Mononuclear cell (primary cell): ENCODE data around the gene PPOX. TPM values are rescaled to one million over a fixed set of nuclear protein-coding genes. Genes with fewer than 3 reads are reported as not detected.

ENCODE experiments used
- H3K27me3 ChIP-seq: 2 replicates; pipeline ENCODE4 v1.6.0; 2011; ENCODE audit warnings: low read length, control low read depth; ENCODE audit not compliant: insufficient read depth
- H3K4me1 ChIP-seq: 2 replicates; pipeline ENCODE4 v1.5.1; 2011; ENCODE audit warnings: mild to moderate bottlenecking, low read length, control low read depth; ENCODE audit not compliant: insufficient read depth
- H3K4me3 ChIP-seq: 2 replicates; pipeline ENCODE4 v1.5.1; 2011; ENCODE audit warnings: mild to moderate bottlenecking, low read length, moderate library complexity
- H3K9me3 ChIP-seq: 2 replicates; pipeline ENCODE4 v1.5.1; 2011; ENCODE audit warnings: low read depth, mild to moderate bottlenecking, control low read depth, low read length
- total RNA-seq: library from RNA; depleted of rRNA; stranded (reverse); fragments of >200 nt; gene quantifications from one replicate; pipeline ENCODE4 v1.2.3, GENCODE V29; 2012

Gene PPOX
- total RNA-seq, 1 donor = 5.1 TPM

GRCh38 chr1:161137881-161138280 lies 28.3 kb upstream of the PPOX start:
- Histone ChIP-seq H3K27me3 (no peaks in the 10 kb centered on the region), H3K4me1 (peaks cover 58% of the 10 kb centered on the region), H3K9me3 (no peaks in the 10 kb centered on the region), H3K4me3 (no peak overlapping the region)

- Histone ChIP-seq H3K9me3 (no peaks in the 10 kb centered on the region), H3K27me3 (no peaks in the 10 kb centered on the region), H3K4me3 (no peak overlapping the region), H3K4me1 (peaks cover 55% of the 10 kb centered on the region)
Measured at GRCh38 chr1:161138431-161138830, 27.8 kb upstream of the PPOX start.

GRCh38 chr1:161139766-161140165 lies 26.5 kb upstream of the PPOX start:
- H3K4me3 ChIP-seq = no peak overlapping the region
- no peaks in the 10 kb centered on the region for H3K9me3 ChIP-seq
- no peaks in the 10 kb centered on the region for H3K27me3 ChIP-seq
- H3K4me1 ChIP-seq = peaks cover 41% of the 10 kb centered on the region

- Histone ChIP-seq H3K9me3 (no peaks in the 10 kb centered on the region), H3K4me1 (peaks cover 36% of the 10 kb centered on the region), H3K4me3 (no peak overlapping the region), H3K27me3 (no peaks in the 10 kb centered on the region)
Measured at GRCh38 chr1:161140755-161141400, 25.3 kb upstream of the PPOX start.

- H3K4me1 ChIP-seq = no peaks in the 10 kb centered on the region
- no peaks in the 10 kb centered on the region for H3K27me3 ChIP-seq
- H3K4me3 ChIP-seq = no peak overlapping the region
- no peaks in the 10 kb centered on the region for H3K9me3 ChIP-seq
Measured at GRCh38 chr1:161145832-161146231, 20.4 kb upstream of the PPOX start.

GRCh38 chr1:161153176-161153575 lies 13.1 kb upstream of the PPOX start:
- no peaks in the 10 kb centered on the region for H3K27me3 ChIP-seq
- peaks cover 16% of the 10 kb centered on the region for H3K4me1 ChIP-seq
- no peaks in the 10 kb centered on the region for H3K9me3 ChIP-seq
- peak overlapping the region; percentile 77 for H3K4me3 ChIP-seq

- peaks cover 20% of the 10 kb centered on the region for H3K4me1 ChIP-seq
Measured at GRCh38 chr1:161153682-161154337, 12.4 kb upstream of the PPOX start, which contains the start of gene UFC1. Gene UFC1 (plus strand): TSS chr1:161153978. CDS start chr1:161153998, 20 bp downstream.

GRCh38 chr1:161157867-161158266 lies 8.4 kb upstream of the PPOX start:
- H3K4me3 ChIP-seq = no peak overlapping the region
- H3K4me1 ChIP-seq = peaks cover 38% of the 10 kb centered on the region
- no peaks in the 10 kb centered on the region for H3K27me3 ChIP-seq
- H3K9me3 ChIP-seq = no peaks in the 10 kb centered on the region

More at GRCh38 chr1:161153682-161154337, 12.4 kb upstream of the PPOX start, which contains the start of gene UFC1:
- Histone ChIP-seq H3K27me3 (no peaks in the 10 kb centered on the region), H3K9me3 (no peaks in the 10 kb centered on the region), H3K4me3 (peak within 1 kb of the TSS; percentile 77)

GRCh38 chr1:161158316-161159010 lies 7.8 kb upstream of the PPOX start:
- no peaks in the 10 kb centered on the region for H3K27me3 ChIP-seq
- H3K4me3 ChIP-seq = no peak overlapping the region
- no peaks in the 10 kb centered on the region for H3K9me3 ChIP-seq
- H3K4me1 ChIP-seq = peaks cover 35% of the 10 kb centered on the region

- Histone ChIP-seq H3K27me3 (no peaks in the 10 kb centered on the region), H3K4me1 (peaks cover 34% of the 10 kb centered on the region), H3K4me3 (peak within 1 kb of the TSS; percentile 73), H3K9me3 (no peaks in the 10 kb centered on the region)
Measured at GRCh38 chr1:161159087-161159912, 6.9 kb upstream of the PPOX start, which contains the start of gene USP21. Gene USP21 (plus strand): TSS chr1:161159500. CDS start chr1:161160641, 1,141 bp downstream.

GRCh38 chr1:161159913-161160243 lies 6.3 kb upstream of the PPOX start:
- Histone ChIP-seq H3K9me3 (no peaks in the 10 kb centered on the region), H3K4me3 (peak overlapping the region; percentile 73), H3K4me1 (peaks cover 29% of the 10 kb centered on the region), H3K27me3 (no peaks in the 10 kb centered on the region)

- no peak overlapping the region for H3K4me3 ChIP-seq
- no peaks in the 10 kb centered on the region for H3K9me3 ChIP-seq
- no peaks in the 10 kb centered on the region for H3K27me3 ChIP-seq
- H3K4me1 ChIP-seq = peaks cover 33% of the 10 kb centered on the region
Measured at GRCh38 chr1:161160671-161161145, 5.5 kb upstream of the PPOX start.

GRCh38 chr1:161161652-161162051 lies 4.6 kb upstream of the PPOX start:
- H3K4me1 ChIP-seq = peaks cover 36% of the 10 kb centered on the region
- H3K27me3 ChIP-seq = no peaks in the 10 kb centered on the region
- H3K4me3 ChIP-seq = no peak overlapping the region
- no peaks in the 10 kb centered on the region for H3K9me3 ChIP-seq

- no peaks in the 10 kb centered on the region for H3K9me3 ChIP-seq
- H3K27me3 ChIP-seq = no peaks in the 10 kb centered on the region
- H3K4me3 ChIP-seq = no peak overlapping the region
- H3K4me1 ChIP-seq = peaks cover 40% of the 10 kb centered on the region
Measured at GRCh38 chr1:161162052-161162451, 4.2 kb upstream of the PPOX start.
